K562 (cell line): ENCODE measurements around the gene C10orf95. TPM values are rescaled to one million over a fixed set of nuclear protein-coding genes. Genes with fewer than 3 reads are reported as not detected.

ENCODE experiments used
- CBX8 ChIP-seq: fragments of 200-600 bp; sonication (generic); IDR thresholded peaks from 2 replicates; pipeline ENCODE4 v1.6.1; 2012; ENCODE audit warnings: borderline replicate concordance, mixed run types, low read depth, mild to moderate bottlenecking, moderate library complexity, mixed read lengths, low read length, control low read depth, inconsistent platforms; ENCODE audit not compliant: poor library complexity, severe bottlenecking; ENCODE audit errors: extremely low read depth
- ESRRA ChIP-seq: fragments of 450-650 bp; IDR thresholded peaks from 2 replicates; pipeline ENCODE4 v1.6.1; 2014; ENCODE audit warnings: low read depth, mild to moderate bottlenecking, moderate library complexity, borderline replicate concordance
- HINFP ChIP-seq: fragments of 450-650 bp; conservative IDR thresholded peaks from 2 replicates; pipeline ENCODE4 v1.6.1; 2016; ENCODE audit warnings: missing genetic modification characterization, low read depth, mild to moderate bottlenecking, control low read depth, missing compliant biosample characterization
- MBD1 ChIP-seq: fragments of 250-450 bp; sonication (Bioruptor Pico); IDR thresholded peaks from 2 replicates; pipeline ENCODE4 v1.8.0; 2022; ENCODE audit warnings: inconsistent platforms
- NR2F6 ChIP-seq: fragments of 450-650 bp; formaldehyde crosslinking; IDR thresholded peaks from 2 replicates; pipeline ENCODE4 v1.4.0; 2020; ENCODE audit warnings: mild to moderate bottlenecking
- PCBP1 ChIP-seq: fragments of 200-400 bp; formaldehyde crosslinking; IDR thresholded peaks from 2 replicates; pipeline ENCODE4 v1.6.1; 2018; ENCODE audit warnings: mild to moderate bottlenecking, low read depth, low read length; ENCODE audit not compliant: poor library complexity, severe bottlenecking
- PURB ChIP-seq: sonication (generic); formaldehyde crosslinking; IDR thresholded peaks from 2 replicates; pipeline ENCODE4 v1.9.0; 2021; ENCODE audit warnings: low read depth, mild to moderate bottlenecking, missing genetic modification reagents
- SIN3B ChIP-seq: fragments of 450-650 bp; IDR thresholded peaks from 2 replicates; pipeline ENCODE4 v1.6.1; 2017; ENCODE audit warnings: low read depth, mild to moderate bottlenecking, moderate library complexity
- THAP7 ChIP-seq: fragments of 250-450 bp; sonication (Bioruptor Pico); IDR thresholded peaks from 2 replicates; pipeline ENCODE4 v1.5.0; 2021
- polyA plus RNA-seq, 8 experiments: library from polyadenylated mRNA; depleted of rRNA in 4 of 8; stranded (reverse) in 5 of 8; unstranded in 3 of 8; fragments of >200 nt; fragmentation: Nextera tagmentation in 2 of 8; fragmentation: Illumina TruSeq in 1 of 8; extraction: Ambion mirVana in 2 of 8; extraction: Trizol in 1 of 8; gene quantifications; 2 replicates each; pipeline versions ENCODE4 v1.2.1 to v1.2.3, GENCODE V29; 2011 to 2014; ENCODE audit warnings: inconsistent platforms in 1 of 8, missing spikeins in 1 of 8
- total RNA-seq, 7 experiments: library from RNA; depleted of rRNA in 6 of 7; stranded (reverse); fragments of >200 nt in 6 of 7; fragmentation: Illumina TruSeq in 2 of 7; extraction: Trizol in 2 of 7; gene quantifications; 2 replicates each; pipeline versions ENCODE4 v1.2.1 to v1.2.3, GENCODE V29; 2011 to 2021; ENCODE audit warnings: low replicate concordance in 1 of 7

The C10orf95 gene
- total and polyA plus RNA-seq, 9 of the 15 experiments (the other 6 are each of a cell fraction or from before 2014, with no cell fraction given), result 0.03 to 0.41 (median 0.17) TPM; not detected in 1

- TF ChIP-seq MBD1 (CRISPR knock-in tag) (no peak), THAP7 (no peak), PCBP1 (no peak), ESRRA (no peak), PURB (CRISPR knock-in tag) (no peak), SIN3B (no peak), HINFP (tag) (no peak), CBX8 (no peak), NR2F6 (CRISPR knock-in tag) (no peak)
These were observed 44.5 kb downstream of the C10orf95 start (continued) for GRCh38 chr10:102406815-102407214.
